CD14-positive monocyte (primary cell): Measurements from ENCODE around the gene ISLR. TPM values are rescaled to one million over a fixed set of nuclear protein-coding genes. Genes with fewer than 3 reads are reported as not detected.

ENCODE experiments used
- DNase-seq, 3 donors: peaks; one replicate each; pipeline ENCODE4 v3.0.0-alpha.2; 2011 to 2022
- H2AFZ ChIP-seq: 2 replicates; pipeline ENCODE4 v1.6.0; 2012; ENCODE audit warnings: mild to moderate bottlenecking, low read depth, low read length, inconsistent platforms; ENCODE audit not compliant: insufficient read depth, poor library complexity, severe bottlenecking
- H3K27ac ChIP-seq, 2 donors: 1 replicate in 1 of 2; 2 replicates in 1 of 2; pipeline ENCODE4 v1.5.1; 2012 to 2013; ENCODE audit warnings: low read length in 2 of 2, control low read depth in 1 of 2, inconsistent platforms in 1 of 2, low read depth in 1 of 2, mild to moderate bottlenecking in 1 of 2
- H3K27me3 ChIP-seq, 2 donors: one replicate each; pipeline versions ENCODE4 v1.6.0 to v1.6.1; 2011 to 2013; ENCODE audit warnings: low read length in 2 of 2; ENCODE audit not compliant: control insufficient read depth in 2 of 2, insufficient read depth in 2 of 2
- H3K36me3 ChIP-seq, 2 donors: replicated peaks in 1 of 2; 1 replicate in 1 of 2; 2 replicates in 1 of 2; pipeline versions ENCODE4 v1.5.1 to v1.6.1; 2012 to 2013; ENCODE audit warnings: low read length in 2 of 2, control low read depth in 1 of 2, inconsistent platforms in 1 of 2, mild to moderate bottlenecking in 1 of 2; ENCODE audit not compliant: insufficient read depth in 2 of 2, control insufficient read depth in 1 of 2
- H3K4me1 ChIP-seq, 2 donors: 1 replicate in 1 of 2; 2 replicates in 1 of 2; pipeline versions ENCODE4 v1.5.1 to v1.6.1; 2012 to 2013; ENCODE audit warnings: low read length in 2 of 2, control low read depth in 1 of 2, inconsistent platforms in 1 of 2, mild to moderate bottlenecking in 1 of 2, moderate library complexity in 1 of 2; ENCODE audit not compliant: insufficient read depth in 2 of 2, control insufficient read depth in 1 of 2
- H3K4me2 ChIP-seq: replicated peaks from 2 replicates; pipeline ENCODE3; 2012; ENCODE audit warnings: low read length, moderate library complexity, mild to moderate bottlenecking; ENCODE audit not compliant: poor library complexity, severe bottlenecking; ENCODE audit errors: extremely low read depth
- H3K4me3 ChIP-seq, 3 experiments: fragments of 200-600 bp in 1 of 3; sonication (generic) in 1 of 3; replicated peaks in 1 of 3; 1 replicate in 2 of 3; 2 replicates in 1 of 3; pipeline ENCODE4 v1.5.1; 2011 to 2013; ENCODE audit warnings: low read length in 3 of 3, mild to moderate bottlenecking in 3 of 3, control low read depth in 2 of 3, low read depth in 2 of 3, inconsistent platforms in 1 of 3, moderate library complexity in 1 of 3
- H3K79me2 ChIP-seq: 2 replicates; pipeline ENCODE4 v1.6.0; 2012; ENCODE audit warnings: mild to moderate bottlenecking, control low read depth, inconsistent platforms, low read length, moderate library complexity; ENCODE audit not compliant: insufficient read depth
- H3K9ac ChIP-seq: 2 replicates; pipeline ENCODE4 v1.6.0; 2017; ENCODE audit warnings: low read length, mild to moderate bottlenecking; ENCODE audit not compliant: insufficient read depth, poor library complexity, severe bottlenecking
- H3K9me3 ChIP-seq, 2 donors: replicated peaks in 1 of 2; 1 replicate in 1 of 2; 2 replicates in 1 of 2; pipeline versions ENCODE4 v1.5.1 to v1.6.1; 2012 to 2013; ENCODE audit warnings: low read length in 2 of 2, control low read depth in 1 of 2; ENCODE audit not compliant: control insufficient read depth in 1 of 2, insufficient read depth in 1 of 2
- H4K20me1 ChIP-seq: 2 replicates; pipeline ENCODE4 v1.6.0; 2012; ENCODE audit warnings: mild to moderate bottlenecking, low read length, control low read depth, moderate library complexity; ENCODE audit not compliant: insufficient read depth
- H3K27ac Mint-ChIP-seq, 7 donors: one replicate each; pipeline ENCODE4 v1.8.0; 2020; ENCODE audit warnings: mild to moderate bottlenecking in 7 of 7, mixed read lengths in 7 of 7, moderate library complexity in 6 of 7, inconsistent platforms in 2 of 7
- H3K27me3 Mint-ChIP-seq, 3 donors: one replicate each; pipeline ENCODE4 v1.8.0; 2021 to 2022; ENCODE audit warnings: low read depth in 3 of 3, mild to moderate bottlenecking in 3 of 3, mixed read lengths in 3 of 3, moderate library complexity in 3 of 3, inconsistent platforms in 1 of 3
- H3K36me3 Mint-ChIP-seq, 2 donors: one replicate each; pipeline ENCODE4 v1.8.0; 2020; ENCODE audit warnings: mixed read lengths in 2 of 2, inconsistent platforms in 1 of 2, mild to moderate bottlenecking in 1 of 2
- H3K4me1 Mint-ChIP-seq: one replicate; pipeline ENCODE4 v1.8.0; 2020; ENCODE audit warnings: mild to moderate bottlenecking, mixed read lengths
- H3K4me3 Mint-ChIP-seq, 2 donors: one replicate each; pipeline ENCODE4 v1.8.0; 2020; ENCODE audit warnings: mild to moderate bottlenecking in 2 of 2, mixed read lengths in 2 of 2, moderate library complexity in 1 of 2
- H3K9me3 Mint-ChIP-seq, 7 donors: one replicate each; pipeline ENCODE4 v1.8.0; 2020 to 2022; ENCODE audit warnings: mixed read lengths in 7 of 7, mild to moderate bottlenecking in 6 of 7, moderate library complexity in 6 of 7, inconsistent platforms in 2 of 7
- CTCF ChIP-seq: fragments of 200-600 bp; IDR thresholded peaks from one replicate; pipeline ENCODE4 v1.8.0; 2022; ENCODE audit warnings: antibody characterized with exemption, mild to moderate bottlenecking
- WGBS: methylation state at CpG from one replicate; pipeline ENCODE4 v1.1.5; 2013; ENCODE audit warnings: missing lambda C conversion rate; ENCODE audit not compliant: insufficient coverage; 5-methylcytosine and 5-hydroxymethylcytosine counted together
- intact Hi-C, 2 donors: fragments of 100-400 bp; cut with micrococcal nuclease; formaldehyde crosslinking; loops; one replicate each; pipeline versions ENCODE4 v1.15.0 to v1.15.1; 2023
- polyA plus RNA-seq, 3 donors: library from polyadenylated mRNA; depleted of rRNA in 1 of 3; unstranded in 2 of 3; stranded (reverse) in 1 of 3; fragments of 300-500 nt in 2 of 3; fragments of >200 nt in 1 of 3; fragmentation: Illumina TruSeq in 2 of 3; gene quantifications; 1 replicate in 2 of 3; 2 replicates in 1 of 3; pipeline ENCODE4 v1.2.3, GENCODE V29; 2012 to 2021

Gene ISLR
- polyA plus RNA-seq, 3 donors: not detected

DNA sequence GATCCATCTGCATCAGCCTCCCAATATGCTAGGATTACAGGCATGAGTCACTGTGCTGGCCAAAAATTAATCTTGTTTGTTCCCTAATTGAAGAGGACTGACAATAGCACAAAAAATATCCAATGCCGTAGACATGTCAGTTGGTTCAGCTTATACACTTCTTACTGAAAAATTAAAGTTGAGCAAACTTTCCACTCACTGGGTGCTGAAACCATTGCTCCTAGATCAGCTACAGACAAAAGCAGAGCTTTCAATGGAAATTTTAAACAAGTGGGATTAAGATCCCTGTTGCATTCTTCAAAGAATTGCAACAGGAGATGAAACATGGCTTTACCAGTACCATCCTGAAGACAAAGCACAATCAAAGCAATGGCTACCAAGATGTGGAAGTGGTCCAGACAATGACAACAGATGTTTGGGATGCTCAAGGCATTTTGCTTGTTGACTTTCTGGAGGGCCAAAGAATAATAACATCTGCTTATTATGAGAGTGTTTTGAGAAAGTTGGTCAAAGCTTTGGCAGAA is 27.2 kb upstream of the ISLR start:
- H2AFZ ChIP-seq: no peak overlapping the region
- H3K36me3 ChIP-seq: no peaks in the 10 kb centered on the region
- no peak for DNase-seq
- H3K9me3 ChIP-seq: no peaks in the 10 kb centered on the region
- H3K27ac ChIP-seq: no peak overlapping the region
- H3K4me2 ChIP-seq: no peak overlapping the region
- Mint-ChIP-seq H3K36me3 (no peaks in the 10 kb centered on the region), H3K9me3 (peaks cover 0 to 1% (median 0%) of the 10 kb centered on the region in 7 donors), H3K4me3 (peak overlapping the region in 1 of 2 donors; percentile 30), H3K27me3 (peaks cover 29 to 66% (median 42%) of the 10 kb centered on the region in 3 donors), H3K27ac (no peak overlapping the region), H3K4me1 (no peaks in the 10 kb centered on the region)
- no peak overlapping the region for H3K4me3 ChIP-seq
- H4K20me1 ChIP-seq: no peaks in the 10 kb centered on the region
- intact Hi-C loops: loop anchor here in 1 of 2 donors (10.0 kb wide), 1 partner anchor 172 kb away; no protein-coding TSS in a partner anchor
- peaks cover 20 to 31% of the 10 kb centered on the region in 2 donors for H3K27me3 ChIP-seq
- H3K79me2 ChIP-seq: no peaks in the 10 kb centered on the region
- no peak for TF ChIP-seq CTCF
- H3K4me1 ChIP-seq: no peaks in the 10 kb centered on the region
- no CpG with 5 or more reads among the region's 1 CpG for WGBS
- no peak overlapping the region for H3K9ac ChIP-seq

DNA sequence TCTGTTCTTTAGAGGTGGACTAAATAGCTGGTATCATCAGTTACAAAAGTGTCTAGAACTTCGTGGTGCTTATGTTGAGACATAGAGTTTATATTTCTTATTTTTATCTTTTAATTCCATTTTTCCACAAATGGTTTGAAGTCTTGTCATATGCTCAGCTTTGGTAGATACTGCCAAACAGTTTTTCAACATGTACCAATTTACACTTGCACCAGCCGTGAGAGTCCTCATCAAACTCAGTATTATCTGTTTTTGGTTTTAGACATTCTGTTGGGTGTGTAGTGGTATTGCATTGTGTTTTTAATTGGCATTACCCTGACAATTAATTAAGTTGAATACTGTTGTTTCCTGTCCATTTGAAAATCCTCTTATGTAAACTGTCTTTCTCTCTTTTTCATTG is 26.5 kb upstream of the ISLR start:
- no peaks in the 10 kb centered on the region for H3K36me3 Mint-ChIP-seq
- Histone ChIP-seq H3K79me2 (no peaks in the 10 kb centered on the region), H3K4me3 (no peak overlapping the region), H4K20me1 (no peaks in the 10 kb centered on the region), H3K4me1 (no peaks in the 10 kb centered on the region), H3K9me3 (no peaks in the 10 kb centered on the region), H3K36me3 (no peaks in the 10 kb centered on the region), H3K4me2 (no peak overlapping the region), H2AFZ (no peak overlapping the region), H3K27ac (no peak overlapping the region), H3K9ac (no peak overlapping the region), H3K27me3 (peaks cover 20 to 31% of the 10 kb centered on the region in 2 donors)
- peaks cover 28 to 62% (median 40%) of the 10 kb centered on the region in 3 donors for H3K27me3 Mint-ChIP-seq
- no peaks in the 10 kb centered on the region for H3K4me1 Mint-ChIP-seq
- H3K4me3 Mint-ChIP-seq: no peak overlapping the region
- DNase-seq: no peak
- no peak overlapping the region for H3K27ac Mint-ChIP-seq
- intact Hi-C loops: loop anchor here in 1 of 2 donors (10.0 kb wide), 1 partner anchor 172 kb away; no protein-coding TSS in a partner anchor
- H3K9me3 Mint-ChIP-seq: peaks cover 0 to 1% (median 0%) of the 10 kb centered on the region in 7 donors
- no CpG with 5 or more reads among the region's 2 CpGs for WGBS
- TF ChIP-seq CTCF: no peak
